ENCODE data around the gene CCDC188.

DNA sequence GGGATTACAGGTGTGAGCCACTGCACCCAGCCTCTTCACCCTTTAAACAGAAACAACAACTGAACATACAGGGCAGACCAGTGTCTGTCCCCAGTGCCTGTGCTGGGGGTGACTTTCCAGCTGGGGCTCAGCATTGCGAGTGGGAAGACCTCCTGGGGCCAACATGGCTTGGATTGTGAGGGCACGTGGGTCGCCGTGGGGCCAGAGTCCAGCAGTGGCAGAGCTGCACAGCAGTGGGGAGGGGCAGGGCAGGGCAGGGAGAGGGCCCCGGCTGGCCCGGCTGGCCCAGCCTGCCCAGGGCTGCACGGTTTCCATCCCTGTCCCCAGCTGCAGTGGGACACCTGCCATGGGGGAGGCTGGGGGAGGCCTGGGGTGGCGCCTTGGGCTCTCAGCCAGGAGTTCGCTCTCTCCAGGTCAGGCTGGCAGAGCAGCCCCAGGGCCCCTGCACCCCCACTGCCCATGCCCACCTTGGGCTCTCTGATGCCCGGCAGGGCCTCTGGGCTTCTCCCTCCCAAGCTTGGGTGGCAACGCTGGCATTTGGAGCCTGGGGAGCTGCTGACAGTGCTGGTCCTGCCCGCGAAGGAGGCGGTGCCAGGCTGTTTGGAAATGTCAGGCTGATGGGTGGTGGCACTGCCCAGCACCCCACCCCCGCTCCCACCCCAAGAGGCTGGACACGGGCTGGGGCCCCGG is 30.5 kb upstream of the CCDC188 start:
- TF ChIP-seq, protein P1, sequence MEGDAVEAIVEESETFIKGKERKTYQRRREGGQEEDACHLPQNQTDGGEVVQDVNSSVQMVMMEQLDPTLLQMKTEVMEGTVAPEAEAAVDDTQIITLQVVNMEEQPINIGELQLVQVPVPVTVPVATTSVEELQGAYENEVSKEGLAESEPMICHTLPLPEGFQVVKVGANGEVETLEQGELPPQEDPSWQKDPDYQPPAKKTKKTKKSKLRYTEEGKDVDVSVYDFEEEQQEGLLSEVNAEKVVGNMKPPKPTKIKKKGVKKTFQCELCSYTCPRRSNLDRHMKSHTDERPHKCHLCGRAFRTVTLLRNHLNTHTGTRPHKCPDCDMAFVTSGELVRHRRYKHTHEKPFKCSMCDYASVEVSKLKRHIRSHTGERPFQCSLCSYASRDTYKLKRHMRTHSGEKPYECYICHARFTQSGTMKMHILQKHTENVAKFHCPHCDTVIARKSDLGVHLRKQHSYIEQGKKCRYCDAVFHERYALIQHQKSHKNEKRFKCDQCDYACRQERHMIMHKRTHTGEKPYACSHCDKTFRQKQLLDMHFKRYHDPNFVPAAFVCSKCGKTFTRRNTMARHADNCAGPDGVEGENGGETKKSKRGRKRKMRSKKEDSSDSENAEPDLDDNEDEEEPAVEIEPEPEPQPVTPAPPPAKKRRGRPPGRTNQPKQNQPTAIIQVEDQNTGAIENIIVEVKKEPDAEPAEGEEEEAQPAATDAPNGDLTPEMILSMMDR (IDR thresholded peaks at IDR 0.05), result no peak
- no peak for TF ChIP-seq POLR2AphosphoS5 (IDR thresholded peaks at IDR 0.05; ENCODE audit: low read depth, low read length)
- TF ChIP-seq TCF7L2 (IDR thresholded peaks at IDR 0.05; ENCODE audit: low read depth, low read length), result no peak
